HepG2 (cell line): Measurements from ENCODE around the gene DENND11. TPM values are rescaled to one million over a fixed set of nuclear protein-coding genes. Genes with fewer than 3 reads are reported as not detected.

Source experiments
- ATAC-seq: fragments of 200-7000 bp; cut with Tn5 transposase; 3 replicates; pipeline ENCODE4 v1.9.1; 2020; ENCODE audit warnings: mild to moderate bottlenecking, moderate library complexity
- BruUV-seq: library from RNA; stranded (reverse); fragments of 400-500 nt; replicated peaks from 2 replicates; lab custom pipeline; 2021; lab: Mats Ljungman, UMichigan
- CTCF ChIA-PET: fragments of 300-600 bp; formaldehyde crosslinking; extraction: SDS; loops from one replicate; lab custom pipeline; 2021; ENCODE audit warnings: low total read pairs, inconsistent platforms, low intra/inter-chr PET ratio; lab: Yijun Ruan, JAX
- POLR2A ChIA-PET: fragments of 350-600 bp; sonication (Branson Sonifier 250); formaldehyde crosslinking; loops from one replicate; lab custom pipeline; 2020; ENCODE audit warnings: antibody characterized with exemption, inconsistent platforms; lab: Yijun Ruan, JAX
- DNase-seq: peaks from one replicate; pipeline ENCODE4 v3.0.0-alpha.2; 2015; ENCODE audit warnings: low spot score
- FAIRE-seq: peaks from 3 replicates; lab custom pipeline; 2011; peaks lifted over from hg19 to GRCh38; lab: Jason Lieb, UNC
- H2AFZ ChIP-seq: one replicate; pipeline ENCODE4 v1.6.1; 2011; ENCODE audit warnings: low read length, inconsistent platforms
- H3K27ac ChIP-seq: fragments of 300-600 bp; 3 replicates; pipeline ENCODE4 v1.8.0; 2011; ENCODE audit warnings: mixed run types, mild to moderate bottlenecking, mixed read lengths, low read length, inconsistent platforms; ENCODE audit not compliant: insufficient read depth; ENCODE audit errors: extremely low read length
- H3K27me3 ChIP-seq, 2 experiments: fragments of 200-600 bp in 1 of 2; 2 replicates in 1 of 2; 3 replicates in 1 of 2; pipeline versions ENCODE4 v1.6.0 to v1.8.0; 2011; ENCODE audit warnings: low read length in 2 of 2, mild to moderate bottlenecking in 2 of 2, moderate library complexity in 2 of 2, inconsistent platforms in 1 of 2; ENCODE audit not compliant: insufficient read depth in 2 of 2, control insufficient read depth in 1 of 2
- H3K36me3 ChIP-seq, 2 experiments: fragments of 200-600 bp in 1 of 2; replicated peaks in 1 of 2; 2 replicates in 1 of 2; 3 replicates in 1 of 2; pipeline versions ENCODE4 v1.5.1 to v1.8.0; 2011; ENCODE audit warnings: low read length in 2 of 2, inconsistent platforms in 1 of 2; ENCODE audit not compliant: insufficient read depth in 2 of 2, control insufficient read depth in 1 of 2
- H3K4me1 ChIP-seq: 2 replicates; pipeline ENCODE4 v1.5.1; 2012; ENCODE audit warnings: low read length, inconsistent platforms; ENCODE audit not compliant: insufficient read depth
- H3K4me2 ChIP-seq: 2 replicates; pipeline ENCODE4 v1.6.0; 2011; ENCODE audit warnings: low read depth, low read length, inconsistent platforms
- H3K4me3 ChIP-seq, 3 experiments: fragments of 200-600 bp in 1 of 3; sonication (generic), shearing (Covaris generic) in 1 of 3; replicated peaks in 1 of 3; 2 replicates each; pipeline ENCODE4 v1.5.1; 2011 to 2016; ENCODE audit warnings: low read length in 3 of 3, inconsistent platforms in 2 of 3, low read depth in 2 of 3, mild to moderate bottlenecking in 2 of 3, control low read depth in 1 of 3, mixed read lengths in 1 of 3; ENCODE audit not compliant: insufficient read depth in 1 of 3
- H3K79me2 ChIP-seq: one replicate; pipeline ENCODE4 v1.6.1; 2011; ENCODE audit warnings: low read length, inconsistent platforms; ENCODE audit not compliant: insufficient read depth
- H3K9ac ChIP-seq: 2 replicates; pipeline ENCODE4 v1.6.0; 2011; ENCODE audit warnings: mild to moderate bottlenecking, low read depth, low read length, inconsistent platforms; ENCODE audit not compliant: insufficient read depth
- H3K9me3 ChIP-seq: 2 replicates; pipeline ENCODE4 v1.5.1; 2012; ENCODE audit warnings: mild to moderate bottlenecking, low read length
- H4K20me1 ChIP-seq: 2 replicates; pipeline ENCODE4 v1.6.0; 2011; ENCODE audit warnings: inconsistent platforms, mild to moderate bottlenecking, low read length, moderate library complexity; ENCODE audit not compliant: insufficient read depth
- BHLHE40 ChIP-seq: IDR thresholded peaks from 2 replicates; pipeline ENCODE4 v1.6.1; 2011; ENCODE audit warnings: low read length, improper control_type of control experiment
- ELF3 ChIP-seq: IDR thresholded peaks from 2 replicates; pipeline ENCODE4 v1.6.1; 2016; ENCODE audit warnings: missing genetic modification reagents, missing compliant biosample characterization
- FOXC1 ChIP-seq: sonication (generic); formaldehyde crosslinking; IDR thresholded peaks from 2 replicates; pipeline ENCODE4 v1.8.0; 2022; ENCODE audit warnings: mild to moderate bottlenecking, missing genetic modification reagents, borderline replicate concordance
- FOXP1 ChIP-seq, 2 experiments: fragments of 450-650 bp in 1 of 2; IDR thresholded peaks; 2 replicates each; pipeline ENCODE4 v1.6.1; 2017 to 2018; ENCODE audit warnings: antibody characterized with exemption in 1 of 2
- KLF6 ChIP-seq: IDR thresholded peaks from 2 replicates; pipeline ENCODE4 v1.8.0; 2016; ENCODE audit warnings: missing biosample characterization, missing genetic modification reagents
- MAFF ChIP-seq: IDR thresholded peaks from 2 replicates; pipeline ENCODE4 v1.6.1; 2011; ENCODE audit warnings: low read depth, low read length, improper control_type of control experiment
- NFE2L2 ChIP-seq: fragments of 150-350 bp; IDR thresholded peaks from 2 replicates; pipeline ENCODE4 v1.6.1; 2014; ENCODE audit warnings: low read length
- PRMT3 ChIP-seq: sonication (generic); formaldehyde crosslinking; IDR thresholded peaks from 2 replicates; pipeline ENCODE4 v1.8.1; 2022; ENCODE audit warnings: low read depth, mild to moderate bottlenecking, moderate library complexity, missing genetic modification reagents, borderline replicate concordance
- RFXANK ChIP-seq: IDR thresholded peaks from 2 replicates; pipeline ENCODE4 v1.6.1; 2016
- SKI ChIP-seq: fragments of 450-650 bp; IDR thresholded peaks from one replicate; pipeline ENCODE4 v1.6.1; 2018; ENCODE audit warnings: mild to moderate bottlenecking; ENCODE audit not compliant: partially characterized antibody
- SOX13 ChIP-seq, 3 experiments: fragments of 450-650 bp in 1 of 3; sonication (generic) in 1 of 3; formaldehyde crosslinking in 1 of 3; IDR thresholded peaks in 2 of 3; conservative IDR thresholded peaks in 1 of 3; 2 replicates each; pipeline versions ENCODE4 v1.5.0 to v1.6.1; 2016 to 2020; ENCODE audit warnings: antibody characterized with exemption in 1 of 3, mild to moderate bottlenecking in 1 of 3, missing compliant biosample characterization in 1 of 3, missing genetic modification reagents in 1 of 3, moderate library complexity in 1 of 3
- TBX2 ChIP-seq: sonication (generic); formaldehyde crosslinking; IDR thresholded peaks from 2 replicates; pipeline ENCODE4 v1.5.0; 2020; ENCODE audit warnings: missing genetic modification reagents, mild to moderate bottlenecking, borderline replicate concordance
- TOPORS ChIP-seq: sonication (generic); formaldehyde crosslinking; IDR thresholded peaks from 2 replicates; pipeline ENCODE4 v1.8.0; 2023; ENCODE audit warnings: mild to moderate bottlenecking, missing genetic modification reagents
- ZFP36L1 ChIP-seq: sonication (generic); formaldehyde crosslinking; IDR thresholded peaks from 2 replicates; pipeline ENCODE4 v1.8.0; 2022; ENCODE audit warnings: mild to moderate bottlenecking, missing genetic modification reagents, moderate library complexity
- ZNF263 ChIP-seq: sonication (generic); formaldehyde crosslinking; IDR thresholded peaks from 2 replicates; pipeline ENCODE4 v1.4.0; 2020; ENCODE audit warnings: missing genetic modification reagents
- ZNF335 ChIP-seq: sonication (generic); formaldehyde crosslinking; IDR thresholded peaks from 2 replicates; pipeline ENCODE4 v1.4.0; 2020; ENCODE audit warnings: missing genetic modification reagents
- ZNF343 ChIP-seq: sonication (generic); formaldehyde crosslinking; IDR thresholded peaks from 2 replicates; pipeline ENCODE4 v1.4.0; 2020; ENCODE audit warnings: mild to moderate bottlenecking, missing genetic modification reagents
- WGBS: methylation state at CpG from one replicate; pipeline ENCODE4 v1.1.6; 2017; ENCODE audit warnings: low lambda C conversion rate; 5-methylcytosine and 5-hydroxymethylcytosine counted together
- in situ Hi-C: cut with HindIII; loops from 2 replicates; pipeline ENCODE4 v1.10.0; 2017; ENCODE audit warnings: low pct_unique_long_range_greater_than_20kb; ENCODE audit not compliant: extremely low pct_ligation_motif_present
- intact Hi-C: fragments of 100-400 bp; cut with micrococcal nuclease; formaldehyde crosslinking; loops from one replicate; pipeline ENCODE4 v1.10.0; 2022; ENCODE audit not compliant: unreplicated experiment
- polyA plus RNA-seq, 8 experiments: library from polyadenylated mRNA; depleted of rRNA in 3 of 8; stranded (reverse) in 7 of 8; unstranded in 1 of 8; fragments of >200 nt; fragmentation: Illumina TruSeq in 4 of 8; extraction: Trizol in 4 of 8; gene quantifications; 2 replicates each; pipeline versions ENCODE4 v1.2.1 to v1.2.3, GENCODE V29; 2011 to 2016; ENCODE audit warnings: low read depth in 4 of 8, missing spikeins in 1 of 8, mixed read lengths in 1 of 8; ENCODE audit not compliant: insufficient read depth in 1 of 8
- total RNA-seq, 5 experiments: library from RNA; depleted of rRNA; stranded (reverse); fragments of >200 nt; fragmentation: Illumina TruSeq; extraction: Trizol; gene quantifications; 2 replicates each; pipeline ENCODE4 v1.2.3, GENCODE V29; 2016; ENCODE audit warnings: low read depth in 1 of 5
- TF ChIP-seq, protein P1 (sequence below): sonication (generic); formaldehyde crosslinking; IDR thresholded peaks from 2 replicates; pipeline ENCODE4 v1.8.0; 2022; ENCODE audit warnings: mild to moderate bottlenecking, missing genetic modification reagents; ENCODE audit not compliant: insufficient replicate concordance

DENND11 gene
- total and polyA plus RNA-seq, 2 of the 13 experiments (the other 11 are each of a cell fraction or from before 2014, with no cell fraction given), result 7.1 to 10.5 TPM

DNA sequence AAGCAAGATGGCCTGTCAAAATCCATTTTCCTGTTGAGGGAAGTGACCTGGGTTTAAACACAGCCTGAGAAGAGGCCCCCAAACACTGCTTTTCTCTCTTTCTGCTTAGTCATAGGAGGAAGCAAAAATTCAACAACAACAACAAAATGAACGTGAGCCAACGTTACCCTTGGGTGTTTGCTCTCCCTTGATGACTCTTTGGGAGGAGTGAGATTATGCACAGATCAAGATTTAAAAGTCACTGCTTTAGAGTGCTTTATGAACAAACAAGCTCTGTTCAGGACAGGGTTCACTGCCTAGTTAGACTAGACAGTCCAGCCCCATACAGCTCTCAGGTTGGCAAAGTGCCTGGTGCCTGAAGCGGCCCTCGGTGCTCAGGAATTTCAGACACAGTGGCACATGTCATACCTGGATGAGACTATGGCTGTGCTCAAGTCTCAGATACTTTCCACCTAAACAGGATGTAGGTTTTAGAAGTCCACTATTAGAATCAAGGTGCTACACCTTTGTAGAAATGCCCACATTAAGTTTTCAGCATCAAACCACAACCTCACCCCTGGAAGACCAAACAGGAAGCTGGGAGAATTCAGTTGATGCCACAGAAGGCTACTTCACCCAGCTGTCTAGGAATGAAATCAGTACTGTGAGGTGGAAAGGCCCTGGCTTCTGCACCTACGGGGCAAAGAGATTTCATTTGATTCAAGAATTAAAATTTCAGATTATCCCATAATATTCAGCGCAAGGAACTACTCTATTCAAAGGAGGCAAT lies 38.7 kb downstream of the DENND11 start:
- DNase-seq, result peak; percentile 79
- H3K4me1 ChIP-seq, result peaks cover 24% of the 10 kb centered on the region
- WGBS, result 55% methylated on average over 4 of the region's 6 CpGs
- intact Hi-C loops (no loop called here), in situ Hi-C loops (no loop called here)
- no peak overlapping the region for H3K4me2 ChIP-seq
- no peak overlapping the region for H3K9ac ChIP-seq
- TF ChIP-seq SKI, result no peak
- peak; percentile 59; the same call in 1 of the 2 replicates for TF ChIP-seq ZNF263 (CRISPR knock-in tag)
- peak; percentile 48; the same call in 1 of the 2 replicates for TF ChIP-seq ELF3 (CRISPR knock-in tag)
- no peak for TF ChIP-seq TOPORS (CRISPR knock-in tag)
- TF ChIP-seq ZNF343 (CRISPR knock-in tag), result no peak
- TF ChIP-seq FOXP1 (IDR thresholded peaks at IDR 0.05), result no peak
- peak; percentile 39; the same call in 1 of the 2 replicates for TF ChIP-seq FOXP1 (CRISPR knock-in tag; IDR thresholded peaks at IDR 0.05)
- TF ChIP-seq RFXANK (CRISPR knock-in tag), result no peak
- TF ChIP-seq SOX13 (IDR thresholded peaks at IDR 0.05), result no peak
- TF ChIP-seq SOX13 (CRISPR knock-in tag; conservative IDR thresholded peaks at IDR 0.05 in 1 of 2, IDR thresholded peaks at IDR 0.05 in 1 of 2), result no peak
- TF ChIP-seq BHLHE40, result 0 out of 2 replicates have a peak, but pooled peaks have one; percentile 27
- peak; percentile 71; the same call in 1 of the 2 replicates for TF ChIP-seq NFE2L2
- TF ChIP-seq ZFP36L1 (CRISPR knock-in tag), result no peak
- TF ChIP-seq PRMT3 (CRISPR knock-in tag), result no peak
- TF ChIP-seq ZNF335 (CRISPR knock-in tag), result no peak
- TF ChIP-seq, protein P1, sequence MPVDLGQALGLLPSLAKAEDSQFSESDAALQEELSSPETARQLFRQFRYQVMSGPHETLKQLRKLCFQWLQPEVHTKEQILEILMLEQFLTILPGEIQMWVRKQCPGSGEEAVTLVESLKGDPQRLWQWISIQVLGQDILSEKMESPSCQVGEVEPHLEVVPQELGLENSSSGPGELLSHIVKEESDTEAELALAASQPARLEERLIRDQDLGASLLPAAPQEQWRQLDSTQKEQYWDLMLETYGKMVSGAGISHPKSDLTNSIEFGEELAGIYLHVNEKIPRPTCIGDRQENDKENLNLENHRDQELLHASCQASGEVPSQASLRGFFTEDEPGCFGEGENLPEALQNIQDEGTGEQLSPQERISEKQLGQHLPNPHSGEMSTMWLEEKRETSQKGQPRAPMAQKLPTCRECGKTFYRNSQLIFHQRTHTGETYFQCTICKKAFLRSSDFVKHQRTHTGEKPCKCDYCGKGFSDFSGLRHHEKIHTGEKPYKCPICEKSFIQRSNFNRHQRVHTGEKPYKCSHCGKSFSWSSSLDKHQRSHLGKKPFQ (CRISPR knock-in tag), result no peak
- TF ChIP-seq TBX2 (CRISPR knock-in tag), result no peak
- TF ChIP-seq KLF6, result no peak
- TF ChIP-seq MAFF, result 0 out of 2 replicates have a peak, but pooled peaks have one; percentile 17
- no peak for TF ChIP-seq FOXC1 (CRISPR knock-in tag)
- TSS peak; percentile 29 for BruUV-seq
- H3K9me3 ChIP-seq, result no peaks in the 10 kb centered on the region
- peak; percentile 53 for FAIRE-seq
- peak; percentile 89 for ATAC-seq
- peaks cover 4 to 20% of the 10 kb centered on the region in 2 experiments; a peak in 4 of 5 replicates for H3K36me3 ChIP-seq
- no peaks in the 10 kb centered on the region for H3K79me2 ChIP-seq
- POLR2A ChIA-PET, result interaction anchor here (1.0 to 1.5 kb wide), 2 partner anchors 33 to 75 kb away, joined by 3 read pairs; partner anchors contain the start of gene SSBP1
- CTCF ChIA-PET, result no interaction called here
- H3K27ac ChIP-seq, result peak overlapping the region; percentile 56
- no peak overlapping the region for H3K4me3 ChIP-seq
- H3K27me3 ChIP-seq, result no peaks in the 10 kb centered on the region
- H4K20me1 ChIP-seq, result no peaks in the 10 kb centered on the region
- H2AFZ ChIP-seq, result no peak overlapping the region
